GM12873 (cell line): ENCODE data around the gene HNRNPL.

Experiments
- CTCF ChIP-seq: IDR thresholded peaks from 2 replicates; pipeline ENCODE4 v1.5.1; 2012; ENCODE audit warnings: low read depth, mild to moderate bottlenecking, moderate library complexity, low read length, control low read depth; ENCODE audit not compliant: insufficient read depth; ENCODE audit errors: missing control alignments

The HNRNPL gene

GRCh38 chr19:38849860-38850435 is at the start of gene HNRNPL:
Gene HNRNPL (minus strand): TSS chr19:38849986. CDS start chr19:38849966, 20 bp downstream.
- peak; percentile 42 for TF ChIP-seq CTCF

GRCh38 chr19:38898788-38899446 is 49.1 kb upstream of the HNRNPL start:
- TF ChIP-seq CTCF: no peak

GRCh38 chr19:38894968-38895367 is 45.2 kb upstream of the HNRNPL start:
- TF ChIP-seq CTCF: no peak

GRCh38 chr19:38893341-38893771 is 43.6 kb upstream of the HNRNPL start:
- no peak for TF ChIP-seq CTCF

GRCh38 chr19:38892841-38893240 is 43.1 kb upstream of the HNRNPL start:
- TF ChIP-seq CTCF: no peak

GRCh38 chr19:38891771-38892170 is 42.0 kb upstream of the HNRNPL start:
- TF ChIP-seq CTCF: no peak

GRCh38 chr19:38890686-38891085 is 40.9 kb upstream of the HNRNPL start:
- no peak for TF ChIP-seq CTCF
